Mesendoderm (in vitro differentiated cells): ENCODE data around the gene ZCWPW1.

Experiments
- DNase-seq: peaks from one replicate; pipeline ENCODE4 v3.0.0; 2013
- H2AK5ac ChIP-seq: 2 replicates; pipeline ENCODE4 v1.6.1; 2013; ENCODE audit warnings: low read length, inconsistent platforms
- H2BK120ac ChIP-seq: 2 replicates; pipeline ENCODE4 v1.6.1; 2013; ENCODE audit warnings: low read depth, mild to moderate bottlenecking, low read length, moderate library complexity, mixed read lengths
- H2BK15ac ChIP-seq: replicated peaks from 2 replicates; pipeline ENCODE4 v1.6.1; 2013; ENCODE audit warnings: low read depth, mild to moderate bottlenecking, moderate library complexity
- H2BK5ac ChIP-seq: 2 replicates; pipeline ENCODE4 v1.6.1; 2013; ENCODE audit warnings: low read length, inconsistent platforms
- H3K18ac ChIP-seq: 2 replicates; pipeline ENCODE4 v1.6.1; 2013; ENCODE audit warnings: mild to moderate bottlenecking, low read length, mixed read lengths
- H3K23ac ChIP-seq: one replicate; pipeline ENCODE4 v1.6.1; 2013; ENCODE audit warnings: low read length
- H3K27ac ChIP-seq: 2 replicates; pipeline ENCODE4 v1.5.1; 2013; ENCODE audit warnings: low read depth, mild to moderate bottlenecking, inconsistent platforms, low read length, moderate library complexity
- H3K27me3 ChIP-seq: 2 replicates; pipeline ENCODE4 v1.6.1; 2013; ENCODE audit warnings: low read length, control low read depth, mild to moderate bottlenecking, inconsistent platforms; ENCODE audit not compliant: insufficient read depth, poor library complexity
- H3K36me3 ChIP-seq: 2 replicates; pipeline ENCODE4 v1.6.1; 2013; ENCODE audit warnings: low read length, inconsistent platforms; ENCODE audit not compliant: control insufficient read depth, insufficient read depth
- H3K4ac ChIP-seq: one replicate; pipeline ENCODE4 v1.6.1; 2013; ENCODE audit warnings: low read depth, mild to moderate bottlenecking, low read length, moderate library complexity
- H3K4me1 ChIP-seq: 2 replicates; pipeline ENCODE4 v1.6.1; 2013; ENCODE audit warnings: low read depth, low read length, inconsistent platforms; ENCODE audit not compliant: control insufficient read depth
- H3K4me2 ChIP-seq: 2 replicates; pipeline ENCODE4 v1.6.1; 2013; ENCODE audit warnings: low read length
- H3K4me3 ChIP-seq: 2 replicates; pipeline ENCODE4 v1.5.1; 2013; ENCODE audit warnings: mild to moderate bottlenecking, low read length
- H3K56ac ChIP-seq: one replicate; pipeline ENCODE4 v1.6.1; 2013; ENCODE audit warnings: low read length
- H3K79me1 ChIP-seq: 2 replicates; pipeline ENCODE4 v1.6.1; 2013; ENCODE audit warnings: low read length, inconsistent platforms
- H3K79me2 ChIP-seq: 2 replicates; pipeline ENCODE4 v1.6.1; 2013; ENCODE audit warnings: mild to moderate bottlenecking, low read length; ENCODE audit not compliant: control insufficient read depth, insufficient read depth
- H3K9ac ChIP-seq: 2 replicates; pipeline ENCODE4 v1.6.1; 2013; ENCODE audit warnings: low read length, inconsistent platforms
- H4K5ac ChIP-seq: one replicate; pipeline ENCODE4 v1.6.1; 2013; ENCODE audit warnings: low read length
- H4K8ac ChIP-seq: one replicate; pipeline ENCODE4 v1.6.1; 2013; ENCODE audit warnings: low read depth, mild to moderate bottlenecking, control low read depth, low read length, moderate library complexity
- WGBS: extraction: QIAGEN DNeasy Blood & Tissue Kit; methylation state at CpG from one replicate; pipeline ENCODE4 v1.1.7; 2013; ENCODE audit warnings: low lambda C conversion rate, missing lambda C conversion rate; ENCODE audit not compliant: insufficient coverage; ENCODE audit errors: extremely low coverage; 5-methylcytosine and 5-hydroxymethylcytosine counted together

ZCWPW1 gene

DNA sequence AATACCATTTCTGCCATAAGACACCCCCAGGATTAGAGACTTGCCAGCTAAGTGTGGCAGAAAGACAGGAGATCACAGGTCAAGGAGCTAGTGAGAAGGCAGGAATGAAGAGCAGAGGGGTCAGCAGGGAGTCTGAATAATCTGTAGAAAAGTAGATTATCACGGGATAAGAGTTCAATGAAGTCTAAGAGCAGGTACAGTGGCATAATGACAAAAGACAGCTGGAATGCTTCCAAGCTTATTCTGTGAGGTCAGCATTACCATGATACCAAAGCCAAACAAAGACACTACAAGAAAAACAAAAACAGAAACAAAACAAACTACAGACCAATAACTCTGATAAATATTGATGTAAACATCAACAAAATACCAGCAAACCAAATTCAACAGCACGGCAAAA is 34.4 kb downstream of the ZCWPW1 start:
- Histone ChIP-seq H3K23ac (no peak overlapping the region), H3K4ac (no peak overlapping the region), H3K18ac (no peak overlapping the region), H3K9ac (no peak overlapping the region), H2BK5ac (no peak overlapping the region), H4K5ac (no peak overlapping the region), H3K27me3 (no peaks in the 10 kb centered on the region), H2AK5ac (no peak overlapping the region), H3K79me2 (no peaks in the 10 kb centered on the region), H4K8ac (no peak overlapping the region), H2BK120ac (no peak overlapping the region), H3K56ac (no peak overlapping the region), H3K4me3 (no peak overlapping the region), H2BK15ac (no peak overlapping the region), H3K27ac (no peak overlapping the region), H3K4me2 (no peak overlapping the region), H3K79me1 (no peaks in the 10 kb centered on the region), H3K4me1 (no peaks in the 10 kb centered on the region), H3K36me3 (no peaks in the 10 kb centered on the region)
- DNase-seq: peak; percentile 23
- WGBS: no CpG with 5 or more reads among the region's 2 CpGs

DNA sequence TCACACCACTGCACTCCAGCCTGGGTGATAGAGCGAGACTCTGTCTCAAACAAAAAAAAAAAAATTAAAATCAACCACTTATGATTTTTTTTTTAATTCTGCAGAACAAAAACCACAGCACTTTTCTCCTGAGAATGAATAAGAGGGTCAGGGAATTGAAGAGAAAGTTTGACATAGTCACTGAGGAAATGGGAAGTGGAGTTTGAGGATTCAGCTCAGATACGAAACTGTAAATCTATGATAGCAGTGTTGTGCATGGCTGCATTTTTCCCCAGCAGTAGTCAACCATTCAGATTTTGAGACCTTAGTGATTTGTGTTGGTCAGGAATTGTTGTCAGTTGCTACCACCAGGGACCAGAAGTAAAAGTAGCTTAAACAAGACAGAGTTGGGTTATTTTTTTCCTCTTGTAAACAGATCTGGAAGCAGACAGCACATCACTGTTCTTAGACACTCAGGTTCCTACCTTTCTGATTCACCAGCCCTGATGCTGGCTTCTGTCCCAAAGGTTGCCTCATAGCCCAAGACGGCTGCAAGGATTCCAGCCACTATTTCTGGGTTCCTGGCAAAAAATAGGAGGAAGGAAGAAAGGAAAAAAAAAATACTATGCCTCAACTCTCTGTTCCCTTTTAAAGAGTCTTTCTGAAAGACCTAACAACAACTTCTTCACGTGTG is 35.1 kb downstream of the ZCWPW1 start:
- Histone ChIP-seq H3K23ac (no peak overlapping the region), H2AK5ac (no peak overlapping the region), H3K4ac (no peak overlapping the region), H3K79me2 (no peaks in the 10 kb centered on the region), H3K18ac (no peak overlapping the region), H4K5ac (no peak overlapping the region), H3K36me3 (no peaks in the 10 kb centered on the region), H3K4me3 (no peak overlapping the region), H2BK120ac (no peak overlapping the region), H2BK5ac (no peak overlapping the region), H3K56ac (no peak overlapping the region), H2BK15ac (no peak overlapping the region), H3K27ac (no peak overlapping the region), H3K9ac (no peak overlapping the region), H3K4me2 (no peak overlapping the region), H3K27me3 (no peaks in the 10 kb centered on the region), H4K8ac (no peak overlapping the region), H3K79me1 (no peaks in the 10 kb centered on the region), H3K4me1 (no peaks in the 10 kb centered on the region)
- WGBS: no CpG with 5 or more reads among the region's 4 CpGs
- no peak for DNase-seq

DNA sequence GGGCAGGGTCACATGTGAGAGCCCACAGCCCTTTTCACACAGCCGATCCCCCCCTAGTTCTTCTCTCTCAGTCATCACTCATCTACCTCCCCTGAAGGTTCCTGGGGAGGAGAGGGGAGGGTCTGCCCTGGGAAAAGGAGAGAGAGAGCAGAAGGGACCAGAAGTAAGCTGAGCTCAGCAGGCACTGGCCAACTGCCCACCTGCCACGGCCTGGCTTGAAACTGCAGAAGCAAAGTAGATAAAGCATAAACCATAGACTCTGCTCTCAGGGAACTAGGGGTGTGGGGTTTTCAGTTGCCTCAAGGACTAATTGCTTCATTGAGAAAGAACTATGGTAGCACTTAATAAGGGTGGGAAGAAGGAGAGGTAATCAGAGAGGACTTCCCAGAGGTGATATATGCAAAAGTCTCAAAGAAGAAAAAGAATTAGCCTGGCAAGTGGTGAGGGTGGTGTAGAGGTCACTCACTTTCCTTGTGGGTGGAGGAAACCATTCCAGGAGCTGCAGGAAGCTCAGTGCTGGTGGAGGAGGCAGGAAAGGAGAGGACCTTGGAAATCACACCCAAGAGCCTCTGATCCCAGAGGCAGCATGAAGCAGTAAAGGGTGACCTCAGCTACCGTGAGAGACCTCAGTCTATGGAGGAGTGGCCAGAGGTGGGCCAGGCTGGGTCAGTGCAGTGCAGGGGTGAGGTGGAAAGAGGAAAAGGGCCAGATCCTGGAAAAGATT is 38.1 kb downstream of the ZCWPW1 start:
- no CpG with 5 or more reads among the region's 3 CpGs for WGBS
- Histone ChIP-seq H4K5ac (no peak overlapping the region), H3K79me2 (no peaks in the 10 kb centered on the region), H3K4me1 (no peaks in the 10 kb centered on the region), H3K79me1 (no peaks in the 10 kb centered on the region), H3K23ac (no peak overlapping the region), H2BK5ac (no peak overlapping the region), H3K4me2 (no peak overlapping the region), H2BK15ac (no peak overlapping the region), H2BK120ac (no peak overlapping the region), H3K4me3 (no peak overlapping the region), H4K8ac (no peak overlapping the region), H3K36me3 (no peaks in the 10 kb centered on the region), H3K9ac (no peak overlapping the region), H3K18ac (no peak overlapping the region), H2AK5ac (no peak overlapping the region), H3K4ac (no peak overlapping the region), H3K27ac (no peak overlapping the region), H3K27me3 (no peaks in the 10 kb centered on the region), H3K56ac (no peak overlapping the region)
- DNase-seq: no peak

DNA sequence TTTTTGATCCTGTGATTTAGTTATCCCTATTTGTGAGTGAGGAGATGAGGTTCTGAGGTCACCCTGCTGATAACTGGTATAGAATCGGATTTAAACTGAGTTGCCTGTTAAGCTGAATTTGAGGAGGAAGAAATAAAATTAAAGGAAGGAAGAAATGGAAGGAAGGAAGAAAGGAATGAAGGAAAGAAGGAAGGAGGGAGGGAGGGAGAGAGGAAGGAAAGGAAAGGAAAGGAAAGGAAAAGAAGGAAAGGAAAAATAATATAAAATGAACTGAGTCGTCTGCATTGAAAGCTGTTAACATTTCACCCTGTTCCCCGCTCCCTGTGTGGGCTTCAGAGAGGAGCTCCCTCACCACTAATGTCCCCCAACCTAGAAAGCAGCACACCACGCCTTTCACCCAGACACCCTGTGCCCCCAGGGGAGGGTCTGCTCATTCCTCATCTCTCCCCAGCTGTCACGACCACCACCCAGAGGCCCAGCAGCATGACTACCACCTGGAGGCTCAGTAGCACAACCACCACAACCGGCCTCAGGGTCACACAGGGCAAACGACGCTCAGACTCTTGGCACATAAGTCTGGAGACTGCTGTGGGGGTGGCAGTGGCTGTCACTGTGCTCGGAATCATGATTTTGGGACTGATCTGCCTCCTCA is 38.9 kb downstream of the ZCWPW1 start:
- H3K4me1 ChIP-seq: no peaks in the 10 kb centered on the region
- no peak overlapping the region for H3K4me2 ChIP-seq
- WGBS: 100% methylated on average over 1 of the region's 9 CpGs
- no peak overlapping the region for H3K56ac ChIP-seq
- H4K5ac ChIP-seq: no peak overlapping the region
- no peaks in the 10 kb centered on the region for H3K79me1 ChIP-seq
- H3K23ac ChIP-seq: no peak overlapping the region
- no peaks in the 10 kb centered on the region for H3K36me3 ChIP-seq
- H3K27ac ChIP-seq: no peak overlapping the region
- H2BK15ac ChIP-seq: no peak overlapping the region
- H3K27me3 ChIP-seq: no peaks in the 10 kb centered on the region
- no peak overlapping the region for H4K8ac ChIP-seq
- no peak for DNase-seq
- H3K9ac ChIP-seq: no peak overlapping the region
- H2AK5ac ChIP-seq: no peak overlapping the region
- H3K4ac ChIP-seq: no peak overlapping the region
- no peaks in the 10 kb centered on the region for H3K79me2 ChIP-seq
- no peak overlapping the region for H2BK5ac ChIP-seq
- no peak overlapping the region for H3K18ac ChIP-seq
- H3K4me3 ChIP-seq: no peak overlapping the region
- H2BK120ac ChIP-seq: no peak overlapping the region

DNA sequence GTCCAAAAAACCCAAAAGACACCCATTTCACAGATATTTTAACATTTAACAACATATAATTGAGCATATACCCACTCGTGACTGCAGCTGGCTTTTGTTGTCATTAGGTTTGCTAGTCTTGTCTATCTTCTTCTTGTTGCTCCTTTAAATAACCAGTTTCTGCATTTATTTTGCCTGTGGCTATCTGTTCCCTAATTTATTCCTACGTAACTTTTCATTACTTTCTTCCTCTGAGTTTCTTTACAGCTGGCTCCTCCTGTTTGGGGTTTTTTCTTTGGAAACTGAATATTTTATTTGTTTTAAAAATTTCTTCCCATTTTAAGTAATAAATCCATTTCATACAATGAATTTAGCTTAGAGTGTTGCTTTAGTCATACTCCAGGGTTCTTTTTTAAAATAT is 40.8 kb downstream of the ZCWPW1 start:
- no peaks in the 10 kb centered on the region for H3K79me1 ChIP-seq

More for the DNA sequence above, 40.8 kb downstream of the ZCWPW1 start:
- Histone ChIP-seq H2BK5ac (no peak overlapping the region), H3K9ac (no peak overlapping the region), H2AK5ac (no peak overlapping the region), H3K4me2 (no peak overlapping the region), H3K23ac (no peak overlapping the region), H3K56ac (no peak overlapping the region), H3K36me3 (no peaks in the 10 kb centered on the region), H4K8ac (no peak overlapping the region), H2BK15ac (no peak overlapping the region), H3K79me2 (no peaks in the 10 kb centered on the region), H3K27me3 (no peaks in the 10 kb centered on the region), H3K27ac (no peak overlapping the region), H3K18ac (no peak overlapping the region), H2BK120ac (no peak overlapping the region), H3K4me3 (no peak overlapping the region), H4K5ac (no peak overlapping the region), H3K4ac (no peak overlapping the region), H3K4me1 (no peaks in the 10 kb centered on the region)
- no CpG with 5 or more reads among the region's 2 CpGs for WGBS
- no peak for DNase-seq
